Amniotic epithelial cell (primary cell): ENCODE results near the gene CRMP1.
A peak's percentile ranks its signal among the peaks of the same experiment; 100 is the strongest.
"Not testable (repeated sequence)": the region's sequence is repeated elsewhere in the genome, so short reads cannot be mapped to it uniquely, and the experiment has no call there.

Experiments used
- DNase-seq: peaks from one replicate; pipeline ENCODE4 v3.0.0-alpha.2; 2010; ENCODE audit warnings: low read depth

Gene CRMP1

GRCh38 chr4:5856362-5856761 is 36.5 kb downstream of the CRMP1 start:
- DNase-seq: not testable (repeated sequence)

GRCh38 chr4:5854929-5855328 is 38.0 kb downstream of the CRMP1 start:
- no peak for DNase-seq

- no peak for DNase-seq
Measured at GRCh38 chr4:5852523-5853202, 40.2 kb downstream of the CRMP1 start.

GRCh38 chr4:5851637-5852301 is 41.1 kb downstream of the CRMP1 start:
- no peak for DNase-seq

- no peak for DNase-seq
Measured at GRCh38 chr4:5845035-5845905, 47.6 kb downstream of the CRMP1 start.

- DNase-seq: no peak
Measured at GRCh38 chr4:5843573-5844530, 49.0 kb downstream of the CRMP1 start.

GRCh38 chr4:5842456-5842855 is 50.4 kb downstream of the CRMP1 start:
- no peak for DNase-seq

- no peak for DNase-seq
Measured at GRCh38 chr4:5839751-5840674, 52.9 kb downstream of the CRMP1 start.

- no peak for DNase-seq
Measured at GRCh38 chr4:5839332-5839731, 53.6 kb downstream of the CRMP1 start.

- not testable (repeated sequence) for DNase-seq
Measured at GRCh38 chr4:5837483-5837882, 55.4 kb downstream of the CRMP1 start.

- no peak for DNase-seq
Measured at GRCh38 chr4:5836943-5837342, 55.9 kb downstream of the CRMP1 start.

GRCh38 chr4:5828005-5828391 is 64.9 kb downstream of the CRMP1 start:
- DNase-seq: no peak

- DNase-seq: no peak
Measured at GRCh38 chr4:5827108-5828004, 65.5 kb downstream of the CRMP1 start.

- no peak for DNase-seq
Measured at GRCh38 chr4:5826437-5827107, 66.3 kb downstream of the CRMP1 start.

GRCh38 chr4:5825321-5826041 is 67.4 kb downstream of the CRMP1 start:
- no peak for DNase-seq

GRCh38 chr4:5824635-5825034 is 68.3 kb downstream of the CRMP1 start:
- peak; percentile 48 for DNase-seq

- DNase-seq: no peak
Measured at GRCh38 chr4:5824227-5824626, 68.7 kb downstream of the CRMP1 start.

GRCh38 chr4:5823542-5824211 is 69.2 kb downstream of the CRMP1 start:
- DNase-seq: no peak
